GM08714 (cell line): Measurements from ENCODE around the gene FAM227A.

Experiments
- H3K4me3 ChIP-seq: fragments of 200-500 bp; sonication (Bioruptor generic); 2 replicates; pipeline ENCODE4 v1.5.1; 2014; ENCODE audit warnings: mild to moderate bottlenecking, low read length, inconsistent platforms
- ZNF274 ChIP-seq: IDR thresholded peaks from 2 replicates; pipeline ENCODE4 v1.6.1; 2012; ENCODE audit warnings: mild to moderate bottlenecking, low read depth, low read length

FAM227A gene

DNA sequence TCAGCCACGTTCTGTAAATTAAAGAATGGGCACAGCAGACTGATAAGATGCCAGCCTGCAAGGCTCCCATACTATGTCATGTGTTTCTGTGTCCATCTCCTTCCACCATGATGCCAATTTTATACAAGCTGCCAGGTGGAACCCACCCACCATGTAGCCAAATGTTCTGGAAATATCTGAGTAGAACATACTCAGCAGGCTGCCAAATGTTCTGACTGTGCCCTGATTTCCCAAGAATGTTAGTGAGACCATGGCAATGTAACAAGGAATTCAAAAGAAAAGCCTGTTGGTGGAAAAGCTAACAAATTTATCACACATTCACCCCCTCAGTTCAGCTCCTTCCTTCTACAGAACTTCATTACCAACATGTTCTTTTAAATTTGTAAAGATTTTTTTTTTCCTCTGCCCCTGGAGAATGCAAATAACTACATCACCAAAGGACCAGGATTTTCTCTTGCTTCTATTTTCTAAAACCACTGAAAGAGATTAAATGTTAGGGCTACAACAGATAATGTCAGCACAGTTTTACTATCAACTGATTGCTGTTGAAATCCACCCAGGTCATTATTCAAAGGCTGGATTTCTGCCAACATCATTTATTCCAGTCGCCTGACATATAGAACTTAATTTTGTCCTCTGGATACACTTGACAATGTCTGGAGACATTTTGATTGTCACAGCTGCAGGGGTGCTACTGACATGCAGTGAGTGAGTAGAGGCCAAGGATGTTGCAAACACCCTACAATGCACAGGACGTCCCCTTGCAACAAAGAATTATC is 89.3 kb downstream of the FAM227A start:
- no peak overlapping the region for H3K4me3 ChIP-seq
- no peak for TF ChIP-seq ZNF274

DNA sequence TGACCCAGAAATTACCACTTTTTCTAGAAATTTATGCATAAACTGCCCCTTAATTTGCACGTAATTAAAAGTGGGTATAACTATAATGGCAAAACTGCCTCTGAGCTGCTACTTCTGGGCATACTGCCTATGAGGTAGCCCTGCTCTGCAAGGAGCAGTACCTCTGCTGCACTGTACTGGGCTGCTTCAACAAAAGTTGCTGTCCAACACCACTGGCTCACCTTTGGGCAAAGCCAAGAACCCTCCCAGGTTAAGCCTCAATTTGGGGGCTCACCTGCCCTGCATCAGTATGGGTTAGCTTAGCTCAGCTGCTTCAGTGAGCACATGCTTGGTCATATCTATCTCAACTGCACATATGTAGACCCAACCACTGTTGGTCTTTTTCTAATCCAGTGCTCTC is 90.8 kb downstream of the FAM227A start:
- H3K4me3 ChIP-seq: no peak overlapping the region
- no peak for TF ChIP-seq ZNF274

GRCh38 chr22:38564669-38565068 is 91.5 kb downstream of the FAM227A start:
- TF ChIP-seq ZNF274: no peak
- H3K4me3 ChIP-seq: no peak overlapping the region

DNA sequence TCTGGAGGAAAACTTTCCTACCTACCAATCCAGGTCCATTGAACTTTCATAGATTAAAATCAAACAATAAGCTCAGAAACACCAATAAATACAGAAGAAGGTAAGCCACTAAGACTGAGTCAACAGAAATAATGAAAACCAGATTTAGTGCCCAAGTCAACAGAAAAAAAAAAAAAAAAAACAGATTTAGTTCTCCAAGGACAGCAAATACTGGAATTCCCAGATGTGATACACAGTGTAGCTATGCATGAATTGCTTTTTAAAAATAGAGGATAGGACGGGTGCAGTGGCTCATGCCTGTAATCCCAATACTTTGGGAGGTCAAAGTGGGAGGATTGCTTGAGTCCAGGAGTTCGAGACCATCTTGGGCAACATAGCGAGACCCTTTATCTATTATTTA is 101.9 kb downstream of the FAM227A start:
- no peak overlapping the region for H3K4me3 ChIP-seq
- TF ChIP-seq ZNF274: no peak

DNA sequence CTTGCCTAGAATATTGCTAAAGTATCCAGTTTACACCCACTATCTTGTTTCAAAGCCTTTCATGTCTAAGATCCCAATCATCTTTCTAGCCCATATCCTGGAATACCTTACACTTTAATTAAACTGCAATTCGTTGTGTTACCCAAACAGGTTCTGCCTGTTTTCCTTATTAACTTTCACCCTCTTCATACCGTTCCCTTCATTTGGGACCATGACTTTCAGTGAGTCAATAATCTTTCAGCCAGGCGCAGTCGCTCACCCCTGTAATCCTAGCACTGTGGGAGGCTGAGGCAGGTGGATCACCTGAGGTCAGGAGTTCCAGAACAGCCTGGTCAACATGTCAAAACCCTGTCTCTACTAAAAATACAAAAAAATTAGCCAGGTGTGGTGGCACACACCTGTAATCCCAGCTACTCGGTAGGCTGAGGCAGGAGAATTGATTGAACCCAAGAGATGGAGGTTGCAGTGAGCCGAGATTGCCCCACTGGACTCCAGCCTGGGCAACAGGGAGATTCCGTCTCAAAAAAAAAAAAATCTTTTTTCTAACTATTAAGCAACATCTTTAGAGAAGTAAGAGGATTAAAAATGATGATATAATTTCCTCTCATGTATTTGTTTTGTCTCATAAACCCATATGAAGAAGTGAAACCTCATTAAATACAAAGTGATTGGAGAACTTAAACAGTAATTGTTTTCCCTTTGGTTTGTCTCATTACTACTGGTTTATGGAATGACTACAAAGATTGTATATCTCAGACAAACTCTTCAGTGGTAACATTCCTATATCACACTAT is 106.9 kb downstream of the FAM227A start:
- no peak for TF ChIP-seq ZNF274
- no peak overlapping the region for H3K4me3 ChIP-seq

DNA sequence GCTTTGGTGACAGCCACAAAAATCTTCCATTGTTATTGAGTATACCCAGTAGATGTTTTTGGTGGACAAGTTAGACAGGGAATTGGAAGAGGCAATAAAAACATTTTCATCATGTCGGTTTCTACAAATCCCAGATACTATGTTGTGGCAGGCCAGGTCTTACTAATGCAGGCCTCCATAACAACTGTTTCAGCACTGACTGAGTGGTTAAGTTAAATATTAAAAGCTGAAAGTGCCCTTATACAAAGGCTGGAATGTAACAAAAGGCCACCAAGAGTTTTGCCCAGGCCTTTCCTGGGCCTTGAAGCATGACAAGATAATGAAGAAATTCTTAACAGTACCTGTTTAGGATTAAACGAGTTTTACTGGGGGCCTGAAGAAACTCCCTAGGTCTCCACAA is 115.5 kb downstream of the FAM227A start:
- TF ChIP-seq ZNF274: no peak
- no peak overlapping the region for H3K4me3 ChIP-seq

DNA sequence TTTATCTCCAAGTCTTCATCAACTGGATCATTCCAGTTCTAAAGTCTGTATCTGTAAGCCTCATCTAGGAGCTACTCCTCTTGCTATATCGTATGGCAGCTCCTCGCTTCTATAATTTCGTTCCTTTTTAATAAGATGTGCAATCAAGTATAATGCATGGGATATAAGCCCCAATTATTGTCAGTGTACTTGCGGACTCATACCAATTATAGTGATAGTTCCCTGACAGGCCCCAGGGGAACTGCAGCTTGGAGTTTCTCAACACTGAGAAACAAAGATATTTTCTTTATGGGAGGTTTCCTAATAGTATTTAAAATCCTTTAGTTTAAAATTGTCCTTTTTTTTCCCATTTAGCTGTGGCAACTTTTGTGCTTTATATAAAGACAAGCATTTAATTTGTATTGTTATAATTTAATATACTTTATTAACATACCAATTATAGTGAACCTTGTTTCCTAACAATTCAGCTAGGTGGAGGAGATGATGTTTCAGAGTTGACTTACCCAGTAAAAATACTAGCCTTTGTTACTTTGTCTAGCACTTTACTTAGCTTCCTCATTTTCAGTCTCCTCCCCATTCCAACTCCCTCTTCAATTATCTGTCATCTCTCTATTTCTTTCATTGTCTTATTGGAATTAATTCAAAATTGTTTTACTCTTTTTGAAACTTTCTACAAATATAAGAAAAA is 124.8 kb downstream of the FAM227A start:
- H3K4me3 ChIP-seq: no peak overlapping the region
- no peak for TF ChIP-seq ZNF274
